Glutamatergic neuron (in vitro differentiated cells): ENCODE measurements around the gene PRCP. TPM values are rescaled to one million over a fixed set of nuclear protein-coding genes. Genes with fewer than 3 reads are reported as not detected.

Source experiments
- DNase-seq: peaks from one replicate; pipeline ENCODE4 v3.0.0; 2022
- H3K27ac Mint-ChIP-seq: one replicate; pipeline ENCODE4 v1.8.0; 2020; ENCODE audit warnings: mild to moderate bottlenecking, mixed read lengths, inconsistent platforms; ENCODE audit not compliant: unreplicated experiment
- H3K27me3 Mint-ChIP-seq: one replicate; pipeline ENCODE4 v1.8.0; 2020; ENCODE audit warnings: mild to moderate bottlenecking, moderate library complexity, mixed read lengths, inconsistent platforms; ENCODE audit not compliant: unreplicated experiment
- H3K36me3 Mint-ChIP-seq: one replicate; pipeline ENCODE4 v1.8.0; 2020; ENCODE audit warnings: mild to moderate bottlenecking, mixed read lengths, inconsistent platforms; ENCODE audit not compliant: unreplicated experiment
- H3K4me1 Mint-ChIP-seq: one replicate; pipeline ENCODE4 v1.8.0; 2020; ENCODE audit warnings: mild to moderate bottlenecking, low read depth, mixed read lengths, inconsistent platforms; ENCODE audit not compliant: unreplicated experiment
- H3K4me3 Mint-ChIP-seq: one replicate; pipeline ENCODE4 v1.8.0; 2020; ENCODE audit warnings: mild to moderate bottlenecking, mixed read lengths, inconsistent platforms; ENCODE audit not compliant: unreplicated experiment
- H3K9me3 Mint-ChIP-seq: one replicate; pipeline ENCODE4 v1.8.0; 2020; ENCODE audit warnings: mild to moderate bottlenecking, moderate library complexity, mixed read lengths, inconsistent platforms; ENCODE audit not compliant: unreplicated experiment
- CTCF ChIP-seq: fragments of 200-600 bp; sonication (generic); IDR thresholded peaks from one replicate; pipeline ENCODE4 v1.5.0; 2021; ENCODE audit not compliant: partially characterized antibody, unreplicated experiment
- total RNA-seq: library from RNA; stranded (reverse); fragmentation: NEBNext Ultra II Directional; extraction: Animal tissue kit (Norgen Biotek cat#: 25700); gene quantifications from one replicate; pipeline ENCODE4 v1.2.1, GENCODE V29; 2021; ENCODE audit not compliant: unreplicated experiment

PRCP gene
- total RNA-seq, 1 donor from 2014 or later: 12.3 TPM

GRCh38 chr11:82906236-82906635 lies 6.0 kb upstream of the PRCP start:
- Mint-ChIP-seq H3K36me3 (no peaks in the 10 kb centered on the region), H3K9me3 (peaks cover 2% of the 10 kb centered on the region), H3K27ac (no peak overlapping the region), H3K4me1 (peaks cover 1% of the 10 kb centered on the region), H3K4me3 (no peak overlapping the region), H3K27me3 (no peaks in the 10 kb centered on the region)
- DNase-seq: no peak
- TF ChIP-seq CTCF: peak; percentile 82

- Mint-ChIP-seq H3K4me1 (peaks cover 9% of the 10 kb centered on the region), H3K27me3 (peaks cover 2% of the 10 kb centered on the region), H3K4me3 (no peak overlapping the region), H3K9me3 (peaks cover 6% of the 10 kb centered on the region), H3K36me3 (no peaks in the 10 kb centered on the region), H3K27ac (no peak overlapping the region)
- no peak for DNase-seq
- no peak for TF ChIP-seq CTCF
These were observed 3.8 kb upstream of the PRCP start for GRCh38 chr11:82903843-82904586.

- H3K27me3 Mint-ChIP-seq: peaks cover 2% of the 10 kb centered on the region
- H3K4me3 Mint-ChIP-seq: peak overlapping the region; percentile 98
- no peak for DNase-seq
- H3K27ac Mint-ChIP-seq: no peak overlapping the region
- H3K9me3 Mint-ChIP-seq: peaks cover 6% of the 10 kb centered on the region
- H3K4me1 Mint-ChIP-seq: peaks cover 10% of the 10 kb centered on the region
- H3K36me3 Mint-ChIP-seq: no peaks in the 10 kb centered on the region
- no peak for TF ChIP-seq CTCF
These were observed 2.6 kb upstream of the PRCP start for GRCh38 chr11:82902880-82903279.

- H3K27ac Mint-ChIP-seq: peak overlapping the region; percentile 54
- TF ChIP-seq CTCF: no peak
- peak overlapping the region; percentile 98 for H3K4me3 Mint-ChIP-seq
- peaks cover 6% of the 10 kb centered on the region for H3K9me3 Mint-ChIP-seq
- peaks cover 10% of the 10 kb centered on the region for H3K4me1 Mint-ChIP-seq
- no peak for DNase-seq
- H3K27me3 Mint-ChIP-seq: peaks cover 2% of the 10 kb centered on the region
- no peaks in the 10 kb centered on the region for H3K36me3 Mint-ChIP-seq
These were observed 1.8 kb upstream of the PRCP start for GRCh38 chr11:82901922-82902485.
